T-helper 2 cell treated with Interferon-gamma antibody and Interleukin-4, amounts not matched to agents 5 μg/mL and 100 μg/mL, for 36 hours (primary cell): ENCODE data around the gene P4HA1.
A peak's percentile ranks its signal among the peaks of the same experiment; 100 is the strongest.
"Not testable (repeated sequence)": the region's sequence is repeated elsewhere in the genome, so short reads cannot be mapped to it uniquely, and the experiment has no call there.

Source experiments
- DNase-seq: peaks from one replicate; pipeline ENCODE4 v3.0.0; 2021; ENCODE audit warnings: low spot score
- H3K27ac Mint-ChIP-seq: one replicate; pipeline ENCODE4 v1.8.0; 2021; ENCODE audit warnings: mild to moderate bottlenecking, mixed read lengths
- H3K27me3 Mint-ChIP-seq: one replicate; pipeline ENCODE4 v1.8.0; 2021; ENCODE audit warnings: low read depth, mixed read lengths
- H3K36me3 Mint-ChIP-seq: one replicate; pipeline ENCODE4 v1.8.0; 2021; ENCODE audit warnings: low read depth, mixed read lengths
- H3K4me1 Mint-ChIP-seq: one replicate; pipeline ENCODE4 v1.8.0; 2021; ENCODE audit warnings: low read depth, mixed read lengths
- H3K4me3 Mint-ChIP-seq: one replicate; pipeline ENCODE4 v1.8.0; 2022; ENCODE audit warnings: mild to moderate bottlenecking, moderate library complexity, mixed read lengths
- H3K9me3 Mint-ChIP-seq: one replicate; pipeline ENCODE4 v1.8.0; 2021; ENCODE audit warnings: mixed read lengths

The P4HA1 gene

DNA sequence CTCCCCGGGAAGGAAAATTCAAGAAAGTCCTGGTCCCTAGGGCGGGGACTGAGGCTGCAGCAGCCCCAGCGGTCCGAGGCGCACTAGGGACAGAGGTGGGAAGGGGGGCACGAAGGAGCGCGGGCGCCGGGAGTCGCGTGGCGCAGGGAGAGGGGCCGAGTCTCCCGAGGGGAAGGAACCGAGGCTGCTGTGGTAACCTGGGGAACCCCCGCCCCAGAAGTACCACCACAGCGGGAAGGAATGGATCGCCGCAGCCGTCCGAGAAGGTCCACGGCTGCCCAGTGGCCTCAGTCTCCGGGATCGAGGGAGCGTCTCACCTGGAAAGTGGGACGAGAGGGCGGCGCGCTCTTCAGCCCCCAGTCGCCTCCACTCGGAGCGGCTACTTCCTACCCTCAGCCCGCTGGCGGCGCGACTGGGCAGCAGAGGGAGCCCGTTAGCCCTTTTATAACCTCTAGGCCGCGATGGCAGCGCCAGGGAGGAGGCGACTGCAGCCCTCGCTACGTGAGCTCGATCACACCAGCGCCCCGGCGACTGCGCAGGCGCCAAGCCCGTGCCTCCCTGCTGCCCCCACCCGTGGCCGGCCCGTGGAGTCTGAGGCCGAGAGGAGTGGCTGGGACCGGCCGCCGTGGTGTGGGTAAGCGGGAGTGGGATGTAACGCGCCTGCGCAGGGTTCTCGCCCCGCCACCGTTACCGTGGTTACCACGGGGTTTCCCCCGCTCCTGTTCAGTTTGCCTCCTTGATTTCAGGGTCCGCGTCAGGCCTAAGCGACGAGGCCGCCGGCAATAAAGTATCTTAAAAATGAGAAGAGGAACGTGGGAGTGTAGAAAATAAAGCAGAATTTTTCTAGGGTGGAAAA, at the start of gene P4HA1:
Gene P4HA1, minus strand, starts transcription at position 418 of the 856 bp plus-strand sequence. CDS start 21,983 bp downstream, outside the sequence.
- Mint-ChIP-seq H3K27ac (peak within 1 kb of the TSS; percentile 96), H3K4me3 (peak within 1 kb of the TSS; percentile 99), H3K27me3 (no peaks in the 10 kb centered on the region), H3K36me3 (peaks cover 13% of the 10 kb centered on the region), H3K9me3 (no peaks in the 10 kb centered on the region), H3K4me1 (peaks cover 32% of the 10 kb centered on the region)
- peak; percentile 98 for DNase-seq

DNA sequence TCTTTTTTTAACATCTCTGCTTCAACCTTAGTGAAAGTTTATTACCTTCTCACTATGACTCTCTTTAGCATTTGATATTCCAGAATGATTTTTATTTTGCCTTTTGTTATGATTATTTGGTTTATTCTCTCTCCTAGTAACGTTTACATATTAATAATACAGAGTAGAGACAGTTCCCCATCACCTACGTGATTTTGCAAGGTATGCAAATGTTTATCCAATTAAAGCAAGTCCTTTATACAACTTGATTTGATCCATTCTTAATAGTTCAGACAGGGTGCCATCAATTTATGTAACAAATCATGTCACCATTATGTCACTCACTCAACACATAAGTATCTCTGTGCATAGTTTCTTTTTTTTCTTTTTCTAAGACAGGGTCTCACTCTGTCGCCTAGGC, 44.9 kb upstream of the P4HA1 start:
- no peak for DNase-seq
- Mint-ChIP-seq H3K4me1 (no peaks in the 10 kb centered on the region), H3K27me3 (no peaks in the 10 kb centered on the region), H3K27ac (no peak overlapping the region), H3K36me3 (peaks cover 42% of the 10 kb centered on the region), H3K4me3 (no peak overlapping the region), H3K9me3 (no peaks in the 10 kb centered on the region)

DNA sequence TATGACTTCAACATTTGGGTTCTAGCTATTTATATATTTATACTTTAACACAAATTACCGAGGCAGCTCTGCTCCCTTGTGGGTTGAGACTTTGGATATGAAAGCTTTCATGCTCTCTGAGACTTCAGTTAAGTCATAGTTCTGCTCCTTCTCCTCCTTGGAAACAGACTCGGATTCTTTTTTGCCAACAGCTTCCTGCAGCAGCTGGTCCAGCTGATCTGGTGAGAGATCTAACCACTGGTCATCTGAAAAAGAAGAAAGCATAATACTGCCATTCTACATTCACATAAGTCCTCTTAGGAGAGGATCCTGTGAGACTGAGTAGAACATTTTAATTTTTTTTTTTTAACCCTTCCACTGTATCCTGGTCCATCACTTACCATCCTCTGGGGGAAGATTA, 42.6 kb upstream of the P4HA1 start:
- H3K36me3 Mint-ChIP-seq = peaks cover 44% of the 10 kb centered on the region
- no peaks in the 10 kb centered on the region for H3K4me1 Mint-ChIP-seq
- H3K9me3 Mint-ChIP-seq = no peaks in the 10 kb centered on the region
- no peak for DNase-seq
- no peak overlapping the region for H3K27ac Mint-ChIP-seq
- H3K4me3 Mint-ChIP-seq = no peak overlapping the region
- H3K27me3 Mint-ChIP-seq = no peaks in the 10 kb centered on the region

DNA sequence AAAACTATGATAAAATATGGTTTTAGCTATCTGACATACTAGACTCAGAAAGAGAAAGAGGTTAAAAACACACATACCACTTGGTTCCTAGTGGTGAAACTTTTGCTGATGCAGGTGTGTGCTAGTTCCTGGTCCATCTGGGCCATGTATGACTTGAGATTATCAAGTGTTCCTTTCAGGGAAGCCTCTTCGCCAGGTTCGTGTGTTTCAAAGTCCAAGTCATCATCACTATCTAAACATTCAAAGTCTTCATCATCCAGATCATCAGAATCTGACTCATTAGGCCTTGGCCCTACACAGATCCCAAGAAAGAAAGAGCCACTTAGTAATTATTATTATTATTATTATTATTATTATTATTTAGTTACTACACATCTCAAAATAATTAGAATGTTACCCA, 40.0 kb upstream of the P4HA1 start:
- H3K36me3 Mint-ChIP-seq = peaks cover 47% of the 10 kb centered on the region
- H3K27me3 Mint-ChIP-seq = no peaks in the 10 kb centered on the region
- DNase-seq = no peak
- H3K4me3 Mint-ChIP-seq = no peak overlapping the region
- no peak overlapping the region for H3K27ac Mint-ChIP-seq
- no peaks in the 10 kb centered on the region for H3K4me1 Mint-ChIP-seq
- H3K9me3 Mint-ChIP-seq = no peaks in the 10 kb centered on the region

DNA sequence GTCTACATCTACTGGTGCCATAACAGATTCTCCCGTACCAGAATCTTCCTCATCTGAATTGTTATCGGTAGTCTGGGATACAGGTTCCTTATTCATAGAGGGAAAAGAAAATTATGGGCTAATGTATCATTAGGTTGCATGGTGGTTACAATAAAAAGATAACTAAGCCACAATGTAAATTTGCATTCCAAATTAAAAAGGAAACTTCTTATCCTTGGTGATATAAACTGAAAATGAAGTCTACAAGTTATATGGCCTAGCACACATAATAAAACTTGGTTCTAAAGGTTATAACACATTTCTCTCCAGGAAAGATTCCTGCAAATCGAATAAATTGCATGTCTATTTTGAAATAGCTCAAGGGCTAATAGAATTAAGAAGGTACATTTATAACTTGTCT, 38.1 kb upstream of the P4HA1 start:
- Mint-ChIP-seq H3K36me3 (peaks cover 54% of the 10 kb centered on the region), H3K4me1 (no peaks in the 10 kb centered on the region), H3K27ac (no peak overlapping the region)

DNA sequence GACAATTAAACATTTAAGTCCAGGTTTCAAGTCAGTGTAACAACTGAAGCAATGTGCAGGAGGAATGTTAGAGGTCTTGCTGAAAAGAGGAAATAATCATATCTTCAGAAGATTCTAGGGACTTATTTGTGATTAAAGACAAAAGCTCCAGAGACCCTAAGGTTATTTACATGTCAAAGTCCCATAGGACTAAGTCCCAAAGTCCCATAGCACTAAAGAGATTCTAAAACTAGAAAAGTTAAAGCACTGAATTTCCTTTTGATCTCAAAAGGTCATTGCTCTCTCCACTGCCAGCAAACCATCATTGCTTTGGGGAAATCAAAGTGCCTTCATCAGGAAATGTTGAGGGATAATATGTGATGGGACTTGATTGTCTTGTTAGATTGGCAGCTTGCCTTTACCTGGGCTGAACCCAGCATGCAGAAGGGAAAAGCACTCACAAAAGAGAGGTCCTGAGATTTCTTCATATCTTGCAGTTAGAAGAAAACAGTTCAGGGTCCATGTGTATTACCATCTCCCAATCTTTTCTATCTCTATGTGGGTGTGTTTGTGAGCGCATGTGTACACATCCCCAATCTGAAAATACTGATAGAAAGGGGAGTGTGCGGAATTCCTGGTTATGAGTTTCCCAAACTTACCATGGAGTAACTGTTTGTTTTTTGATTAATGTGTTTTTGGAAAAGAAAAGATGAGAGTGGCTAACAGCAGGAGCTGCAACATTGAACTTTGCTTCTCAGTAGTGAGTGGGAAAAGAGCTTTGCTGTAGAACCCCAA, 35.4 kb upstream of the P4HA1 start:
- Mint-ChIP-seq H3K4me3 (no peak overlapping the region), H3K36me3 (peaks cover 44% of the 10 kb centered on the region), H3K9me3 (no peaks in the 10 kb centered on the region), H3K27ac (no peak overlapping the region), H3K4me1 (no peaks in the 10 kb centered on the region), H3K27me3 (no peaks in the 10 kb centered on the region)
- DNase-seq = no peak

More for the DNA sequence above, 38.1 kb upstream of the P4HA1 start:
- Mint-ChIP-seq H3K4me3 (no peak overlapping the region), H3K27me3 (no peaks in the 10 kb centered on the region), H3K9me3 (no peaks in the 10 kb centered on the region)
- DNase-seq = no peak

DNA sequence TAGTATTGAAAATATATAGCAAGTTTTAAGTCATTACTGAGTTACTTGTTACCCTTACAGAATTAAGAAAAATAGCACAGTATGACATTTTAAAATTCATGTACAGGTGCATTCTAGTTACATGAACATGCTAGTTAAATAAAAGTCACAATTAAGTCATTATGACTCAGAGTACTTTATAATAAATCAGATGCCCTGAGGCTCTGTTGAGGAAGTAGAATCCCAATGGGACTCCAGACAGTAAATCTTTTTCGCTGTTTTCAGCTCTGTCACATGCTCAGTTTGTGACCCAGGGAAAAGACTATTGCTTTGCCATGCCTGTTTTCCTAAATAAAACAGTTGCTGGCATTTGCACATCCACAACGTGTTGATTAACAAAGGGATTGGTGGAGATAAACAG, 34.6 kb upstream of the P4HA1 start:
- H3K4me3 Mint-ChIP-seq = no peak overlapping the region
- H3K9me3 Mint-ChIP-seq = no peaks in the 10 kb centered on the region
- peaks cover 40% of the 10 kb centered on the region for H3K36me3 Mint-ChIP-seq
- H3K4me1 Mint-ChIP-seq = no peaks in the 10 kb centered on the region
- H3K27me3 Mint-ChIP-seq = no peaks in the 10 kb centered on the region
- DNase-seq = no peak
- no peak overlapping the region for H3K27ac Mint-ChIP-seq

DNA sequence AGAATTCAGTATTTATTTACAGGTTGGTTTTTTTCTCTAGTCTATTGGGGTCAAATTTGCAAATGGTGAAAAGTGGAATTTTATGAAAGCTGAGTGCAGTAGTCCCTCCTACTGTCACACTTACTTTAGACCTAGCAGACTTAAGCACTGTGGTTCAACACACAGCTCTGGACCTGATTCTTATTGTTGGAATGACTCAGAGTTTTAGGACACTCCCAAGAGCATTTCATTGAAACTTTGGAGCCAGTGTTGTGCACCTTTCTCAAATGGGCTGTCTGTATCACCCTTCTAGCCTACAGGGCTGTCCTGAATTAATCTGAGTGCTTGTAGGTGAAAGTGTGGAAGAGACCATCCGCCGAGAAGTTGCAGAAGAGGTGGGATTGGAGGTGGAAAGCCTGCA, 29.7 kb upstream of the P4HA1 start:
- no peak for DNase-seq
- Mint-ChIP-seq H3K9me3 (no peaks in the 10 kb centered on the region), H3K27ac (no peak overlapping the region), H3K4me3 (no peak overlapping the region), H3K4me1 (no peaks in the 10 kb centered on the region), H3K36me3 (peaks cover 20% of the 10 kb centered on the region), H3K27me3 (no peaks in the 10 kb centered on the region)

DNA sequence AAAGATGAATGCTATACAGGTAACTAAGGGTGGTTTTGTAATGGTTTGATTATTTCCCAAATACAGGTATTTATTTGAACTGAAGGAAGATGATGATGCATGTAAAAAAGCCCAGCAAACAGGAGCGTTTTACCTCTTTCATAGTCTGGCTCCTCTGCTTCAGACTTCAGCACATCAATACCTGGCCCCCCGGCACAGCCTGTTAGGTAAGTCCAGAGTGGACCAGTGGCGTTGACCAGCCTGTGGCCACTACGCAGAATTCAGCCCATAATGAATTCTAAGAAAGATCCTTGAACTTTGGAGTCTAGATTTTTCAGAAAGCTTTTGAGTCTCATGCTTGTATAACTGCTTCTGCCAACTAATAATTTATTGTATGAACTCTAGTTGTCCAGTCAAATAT, 23.3 kb upstream of the P4HA1 start:
- Mint-ChIP-seq H3K4me3 (no peak overlapping the region), H3K9me3 (no peaks in the 10 kb centered on the region), H3K27me3 (no peaks in the 10 kb centered on the region), H3K27ac (no peak overlapping the region), H3K36me3 (peaks cover 11% of the 10 kb centered on the region), H3K4me1 (no peaks in the 10 kb centered on the region)
- DNase-seq = no peak

DNA sequence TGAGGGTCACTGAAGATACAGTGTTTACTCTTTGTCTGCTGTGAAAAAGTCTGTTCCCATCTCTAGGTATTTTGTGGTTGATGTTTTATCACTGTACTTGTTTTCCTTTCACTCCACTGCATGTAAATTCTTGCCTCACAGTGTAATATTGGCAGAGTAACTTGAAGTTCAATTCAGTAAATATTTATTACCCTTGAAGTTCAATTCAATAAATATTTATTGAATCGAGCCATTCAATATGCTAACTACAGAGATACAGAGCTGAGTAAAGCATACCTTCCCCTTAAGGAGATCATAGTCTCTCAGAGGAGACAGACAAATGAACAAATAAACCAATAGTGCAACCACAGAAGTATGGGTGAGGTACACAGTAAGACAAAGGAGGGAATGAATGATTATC, 22.8 kb upstream of the P4HA1 start:
- Mint-ChIP-seq H3K4me1 (no peaks in the 10 kb centered on the region), H3K36me3 (peaks cover 10% of the 10 kb centered on the region), H3K27ac (no peak overlapping the region), H3K9me3 (no peaks in the 10 kb centered on the region), H3K27me3 (no peaks in the 10 kb centered on the region), H3K4me3 (no peak overlapping the region)
- no peak for DNase-seq

DNA sequence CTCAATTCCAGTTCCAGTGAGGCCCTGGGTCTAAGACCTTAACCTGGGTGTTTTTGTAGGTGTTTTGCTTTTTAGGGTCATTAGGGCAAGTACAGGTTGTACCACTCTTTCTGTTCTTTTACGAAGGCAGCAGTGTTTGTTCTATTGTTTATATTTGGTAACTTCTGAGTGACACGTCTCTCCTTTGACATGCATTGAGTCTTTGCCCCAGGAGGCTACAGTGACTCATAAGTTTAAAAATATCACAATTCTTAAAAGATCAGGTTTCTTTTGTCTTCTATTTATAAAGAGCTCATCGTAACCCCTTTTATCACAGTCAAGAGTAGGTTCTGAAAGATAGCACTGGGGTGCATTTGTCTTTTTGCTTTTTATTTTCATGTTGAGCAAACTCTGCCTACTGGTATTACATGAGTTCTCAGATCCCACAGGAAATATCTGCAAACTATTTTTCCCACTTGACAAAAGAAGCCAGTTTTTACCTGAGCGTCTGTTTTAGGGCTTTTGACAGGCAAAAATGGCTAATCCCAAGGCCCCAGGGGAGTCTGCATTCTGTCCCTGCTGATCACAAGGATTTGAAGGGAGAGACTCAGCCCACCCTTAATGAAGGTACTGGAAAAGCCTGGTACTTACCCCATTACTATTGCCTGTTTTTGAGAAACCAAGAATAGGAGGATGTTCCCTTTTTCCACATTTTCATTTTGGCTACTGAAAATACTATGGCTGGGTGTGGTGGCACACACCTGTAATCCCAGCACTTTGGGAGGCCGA, 21.5 kb upstream of the P4HA1 start:
- H3K27me3 Mint-ChIP-seq = no peaks in the 10 kb centered on the region
- H3K4me1 Mint-ChIP-seq = no peaks in the 10 kb centered on the region
- no peaks in the 10 kb centered on the region for H3K9me3 Mint-ChIP-seq
- peaks cover 7% of the 10 kb centered on the region for H3K36me3 Mint-ChIP-seq
- H3K27ac Mint-ChIP-seq = no peak overlapping the region
- H3K4me3 Mint-ChIP-seq = no peak overlapping the region
- DNase-seq = no peak

DNA sequence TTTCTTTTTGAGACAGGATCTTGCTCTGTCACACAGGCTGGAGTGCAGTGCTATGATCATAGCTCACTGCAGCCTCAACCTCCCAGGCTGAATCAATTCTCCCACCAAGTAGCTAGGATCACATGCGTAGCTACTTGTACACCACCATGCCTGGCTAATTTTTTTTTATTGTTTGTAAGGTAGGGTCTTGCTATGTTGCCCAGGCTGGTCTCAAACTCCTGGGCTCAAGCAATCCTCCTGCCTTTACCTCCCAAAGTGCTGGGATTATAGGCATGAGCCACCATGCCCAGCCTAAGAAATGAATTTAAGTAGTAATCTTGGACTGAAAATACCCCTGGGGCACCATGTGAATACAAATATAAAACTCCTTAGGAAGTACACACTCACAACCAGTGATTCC, 19.4 kb upstream of the P4HA1 start:
- Mint-ChIP-seq H3K9me3 (no peaks in the 10 kb centered on the region), H3K36me3 (peaks cover 5% of the 10 kb centered on the region), H3K27me3 (no peaks in the 10 kb centered on the region), H3K4me3 (no peak overlapping the region), H3K4me1 (peaks cover 4% of the 10 kb centered on the region), H3K27ac (no peak overlapping the region)
- no peak for DNase-seq

DNA sequence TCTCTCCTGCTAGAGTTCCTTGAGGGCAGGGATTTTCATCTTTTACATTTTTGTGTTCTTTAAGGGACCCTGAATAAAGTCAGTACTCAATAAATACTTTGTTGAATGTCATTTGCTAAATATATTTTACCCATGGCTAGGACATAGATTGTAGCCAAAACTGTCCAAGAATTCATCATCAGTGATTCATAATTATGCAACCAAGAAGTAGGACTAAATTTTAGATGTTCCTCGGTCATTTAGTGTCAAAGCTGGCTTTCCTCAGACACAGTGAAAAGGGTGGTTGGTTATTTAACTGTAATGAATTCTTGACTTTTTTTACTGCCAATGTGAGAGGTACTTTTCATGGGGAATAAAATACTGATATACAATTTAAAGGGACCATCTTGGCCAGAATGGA, 16.9 kb upstream of the P4HA1 start:
- Mint-ChIP-seq H3K9me3 (peaks cover 9% of the 10 kb centered on the region), H3K4me3 (no peak overlapping the region), H3K36me3 (peaks cover 25% of the 10 kb centered on the region), H3K4me1 (peaks cover 13% of the 10 kb centered on the region), H3K27ac (no peak overlapping the region), H3K27me3 (no peaks in the 10 kb centered on the region)
- no peak for DNase-seq

DNA sequence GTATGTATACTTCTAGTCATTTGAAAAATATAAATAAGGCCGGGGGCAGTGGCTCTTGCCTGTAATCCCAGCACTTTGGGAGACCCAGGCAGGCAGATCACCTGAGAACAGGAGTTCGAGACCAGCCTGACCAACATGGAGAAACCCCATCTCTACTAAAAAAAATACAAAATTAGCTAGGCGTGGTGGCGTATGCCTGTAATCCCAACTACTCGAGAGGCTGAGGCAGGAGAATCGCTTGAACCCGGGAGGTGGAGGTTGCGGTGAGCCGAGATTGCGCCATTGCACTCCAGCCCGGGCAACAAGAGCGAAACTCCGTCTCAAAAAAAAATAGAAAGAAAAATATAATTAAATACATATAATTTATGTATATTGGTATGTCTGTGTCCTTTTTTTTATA, 15.4 kb upstream of the P4HA1 start:
- not testable (repeated sequence) for H3K9me3 Mint-ChIP-seq, H3K27me3 Mint-ChIP-seq, DNase-seq, H3K27ac Mint-ChIP-seq, H3K4me3 Mint-ChIP-seq
- Mint-ChIP-seq H3K36me3 (peaks cover 31% of the 10 kb centered on the region), H3K4me1 (peaks cover 13% of the 10 kb centered on the region)
